Activated naive CD8-positive, alpha-beta T cell treated with anti-CD3 and anti-CD28 coated beads for 36 hours (primary cell): ENCODE measurements around the gene ASF1A. TPM values are rescaled to one million over a fixed set of nuclear protein-coding genes. Genes with fewer than 3 reads are reported as not detected.

Source experiments
- DNase-seq: peaks from one replicate; pipeline ENCODE4 v3.0.0; 2021
- H3K27ac Mint-ChIP-seq: one replicate; pipeline ENCODE4 v1.8.0; 2022; ENCODE audit warnings: mild to moderate bottlenecking, moderate library complexity, mixed read lengths
- H3K27me3 Mint-ChIP-seq: one replicate; pipeline ENCODE4 v1.8.0; 2022; ENCODE audit warnings: mild to moderate bottlenecking, mixed read lengths
- H3K36me3 Mint-ChIP-seq: one replicate; pipeline ENCODE4 v1.8.0; 2021; ENCODE audit warnings: mild to moderate bottlenecking, mixed read lengths
- H3K4me1 Mint-ChIP-seq: one replicate; pipeline ENCODE4 v1.8.0; 2021; ENCODE audit warnings: mixed read lengths
- H3K4me3 Mint-ChIP-seq: one replicate; pipeline ENCODE4 v1.8.0; 2022; ENCODE audit warnings: mild to moderate bottlenecking, moderate library complexity, mixed read lengths
- H3K9me3 Mint-ChIP-seq: one replicate; pipeline ENCODE4 v1.8.0; 2022; ENCODE audit warnings: mixed read lengths
- total RNA-seq, 2 experiments: library from RNA; stranded (reverse); gene quantifications; one replicate each; pipeline ENCODE4 v1.2.3, GENCODE V29; 2021

ASF1A gene
- total RNA-seq, 2 experiments from 2014 or later, result 39.9 to 42.7 TPM

- H3K36me3 Mint-ChIP-seq, result peaks cover 33% of the 10 kb centered on the region
- H3K4me1 Mint-ChIP-seq, result peaks cover 51% of the 10 kb centered on the region
- H3K9me3 Mint-ChIP-seq, result no peaks in the 10 kb centered on the region
- H3K27ac Mint-ChIP-seq, result peak overlapping the region; percentile 99
- peak; percentile 71 for DNase-seq
- H3K27me3 Mint-ChIP-seq, result no peaks in the 10 kb centered on the region
- peak overlapping the region; percentile 95 for H3K4me3 Mint-ChIP-seq
Measured at GRCh38 chr6:118894425-118895260, 691 bp downstream of the ASF1A start.

GRCh38 chr6:118895261-118895560 lies 1.3 kb downstream of the ASF1A start:
- peak overlapping the region; percentile 91 for H3K27ac Mint-ChIP-seq
- peak overlapping the region; percentile 95 for H3K4me3 Mint-ChIP-seq
- H3K36me3 Mint-ChIP-seq, result peaks cover 37% of the 10 kb centered on the region
- H3K27me3 Mint-ChIP-seq, result no peaks in the 10 kb centered on the region
- peaks cover 53% of the 10 kb centered on the region for H3K4me1 Mint-ChIP-seq
- H3K9me3 Mint-ChIP-seq, result no peaks in the 10 kb centered on the region
- no peak for DNase-seq

GRCh38 chr6:118895859-118896258 lies 1.9 kb downstream of the ASF1A start:
- Mint-ChIP-seq H3K4me3 (peak overlapping the region; percentile 75), H3K9me3 (no peaks in the 10 kb centered on the region), H3K27me3 (no peaks in the 10 kb centered on the region), H3K4me1 (peaks cover 56% of the 10 kb centered on the region), H3K27ac (peak overlapping the region; percentile 86), H3K36me3 (peaks cover 43% of the 10 kb centered on the region)
- no peak for DNase-seq

DNA sequence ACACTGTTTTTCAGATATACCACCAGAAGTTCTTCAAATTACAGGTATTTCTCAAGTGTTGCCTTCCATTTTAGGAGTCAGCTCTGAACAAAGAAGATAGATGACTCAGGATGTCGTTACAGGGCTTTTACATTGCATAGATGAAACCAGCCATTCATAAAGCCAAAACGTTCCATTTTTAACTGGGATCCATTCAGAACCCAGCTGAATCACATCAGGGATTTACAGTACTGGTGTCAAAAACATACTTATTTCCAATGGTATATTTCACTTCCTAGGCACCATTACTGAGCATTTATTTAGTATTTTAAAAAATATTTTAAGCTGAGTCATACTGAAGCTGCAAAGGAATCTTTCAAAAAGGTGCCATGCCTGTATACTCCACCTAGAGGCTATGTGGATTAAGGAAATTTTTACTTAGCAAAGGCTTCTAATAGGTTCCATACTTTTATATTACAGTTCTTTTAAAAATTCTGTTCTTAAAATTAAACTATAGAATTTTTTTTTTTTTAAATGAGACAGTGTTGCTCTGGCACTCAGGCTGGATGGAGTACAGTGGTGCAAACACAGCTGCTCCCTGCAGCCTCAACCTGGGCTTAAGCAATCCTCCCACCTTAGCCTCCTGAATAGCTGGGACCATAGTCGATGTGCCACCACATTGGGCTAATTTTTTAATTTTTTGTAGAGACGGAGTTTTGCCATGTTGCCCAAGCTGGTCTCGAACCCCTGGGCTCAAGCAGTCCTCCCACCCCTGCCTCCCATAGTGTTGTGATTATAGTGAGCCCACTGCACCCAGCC lies 2.6 kb downstream of the ASF1A start:
- Mint-ChIP-seq H3K27me3 (no peaks in the 10 kb centered on the region), H3K27ac (peak overlapping the region; percentile 86), H3K36me3 (peaks cover 43% of the 10 kb centered on the region), H3K4me3 (peak overlapping the region; percentile 75), H3K4me1 (peaks cover 56% of the 10 kb centered on the region), H3K9me3 (no peaks in the 10 kb centered on the region)
- no peak for DNase-seq

DNA sequence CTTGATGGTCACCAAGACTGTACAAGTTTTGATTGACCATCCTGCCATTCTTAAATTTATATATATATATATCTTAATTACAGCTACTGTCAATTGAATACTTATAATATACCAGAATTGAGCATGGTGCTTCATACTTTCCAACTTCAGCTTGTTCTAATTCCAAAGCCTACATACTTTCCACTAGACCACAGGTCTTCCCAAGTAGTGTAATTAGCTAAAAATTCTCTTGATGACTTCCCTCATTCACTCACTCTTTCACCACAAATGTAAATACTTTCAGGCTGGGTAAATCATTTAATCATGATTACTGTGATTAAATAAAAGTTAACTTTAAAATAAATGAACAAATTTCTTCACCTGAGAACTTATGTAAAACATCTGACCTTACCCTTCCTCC lies 3.4 kb downstream of the ASF1A start:
- no peaks in the 10 kb centered on the region for H3K27me3 Mint-ChIP-seq
- H3K36me3 Mint-ChIP-seq, result peaks cover 44% of the 10 kb centered on the region
- H3K4me1 Mint-ChIP-seq, result peaks cover 54% of the 10 kb centered on the region
- DNase-seq, result no peak
- peak overlapping the region; percentile 42 for H3K4me3 Mint-ChIP-seq
- peak overlapping the region; percentile 70 for H3K27ac Mint-ChIP-seq
- no peaks in the 10 kb centered on the region for H3K9me3 Mint-ChIP-seq

DNA sequence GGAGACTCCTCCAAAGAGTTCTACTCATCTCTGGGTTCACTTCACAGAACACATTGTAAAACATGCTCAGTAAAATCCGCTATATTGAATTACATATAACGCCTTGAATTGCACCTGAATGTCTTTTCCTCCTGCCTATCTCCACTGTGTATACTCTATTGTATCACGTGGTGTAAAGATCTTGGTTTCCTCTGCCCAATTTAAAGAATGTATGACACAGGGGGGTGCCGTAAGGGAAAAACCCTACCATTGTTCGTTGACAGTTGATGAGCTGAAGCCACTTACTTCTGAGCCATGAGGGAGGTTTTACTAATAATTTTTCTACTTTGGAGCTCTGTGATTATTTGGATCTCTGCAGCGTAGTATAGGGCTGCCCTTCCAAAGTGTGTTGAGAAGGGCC lies 6.0 kb downstream of the ASF1A start:
- DNase-seq, result peak; percentile 23
- Mint-ChIP-seq H3K9me3 (no peaks in the 10 kb centered on the region), H3K27ac (peak overlapping the region; percentile 77), H3K4me3 (peak overlapping the region; percentile 19), H3K36me3 (peaks cover 51% of the 10 kb centered on the region), H3K4me1 (peaks cover 72% of the 10 kb centered on the region), H3K27me3 (no peaks in the 10 kb centered on the region)

- H3K27ac Mint-ChIP-seq, result peak overlapping the region; percentile 13
- H3K36me3 Mint-ChIP-seq, result peaks cover 66% of the 10 kb centered on the region
- no peaks in the 10 kb centered on the region for H3K9me3 Mint-ChIP-seq
- DNase-seq, result no peak
- H3K4me1 Mint-ChIP-seq, result peaks cover 85% of the 10 kb centered on the region
- H3K27me3 Mint-ChIP-seq, result no peaks in the 10 kb centered on the region
- no peak overlapping the region for H3K4me3 Mint-ChIP-seq
Measured at GRCh38 chr6:118902726-118903125, 8.8 kb downstream of the ASF1A start.

- H3K9me3 Mint-ChIP-seq, result no peaks in the 10 kb centered on the region
- H3K4me3 Mint-ChIP-seq, result no peak overlapping the region
- no peak for DNase-seq
- peak overlapping the region; percentile 13 for H3K27ac Mint-ChIP-seq
- no peaks in the 10 kb centered on the region for H3K27me3 Mint-ChIP-seq
- H3K36me3 Mint-ChIP-seq, result peaks cover 64% of the 10 kb centered on the region
- peaks cover 85% of the 10 kb centered on the region for H3K4me1 Mint-ChIP-seq
Measured at GRCh38 chr6:118903138-118903537, 9.2 kb downstream of the ASF1A start.

DNA sequence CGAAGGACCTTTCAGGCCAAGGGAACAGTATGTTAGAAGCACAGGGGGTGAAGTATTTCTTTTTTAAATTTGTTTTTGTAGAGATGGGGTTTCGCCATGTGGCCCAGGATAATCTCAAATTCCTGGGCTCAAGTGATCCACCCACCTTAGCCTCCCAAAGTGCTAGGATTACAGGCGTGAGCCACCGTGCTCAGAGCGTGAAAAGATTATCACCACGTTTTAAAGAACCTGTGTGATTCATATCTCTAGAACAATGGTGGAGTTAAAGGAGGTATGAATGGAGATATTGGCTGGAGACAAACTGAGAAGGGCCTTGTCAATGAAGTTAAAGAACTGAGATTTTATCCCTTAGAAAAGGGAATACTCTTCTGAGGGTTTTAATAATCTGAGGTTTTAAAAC lies 9.7 kb downstream of the ASF1A start:
- H3K27me3 Mint-ChIP-seq, result no peaks in the 10 kb centered on the region
- peaks cover 63% of the 10 kb centered on the region for H3K36me3 Mint-ChIP-seq

GRCh38 chr6:118905084-118905483 lies 11.1 kb downstream of the ASF1A start:
- no peaks in the 10 kb centered on the region for H3K27me3 Mint-ChIP-seq
- H3K4me1 Mint-ChIP-seq, result peaks cover 70% of the 10 kb centered on the region
- H3K9me3 Mint-ChIP-seq, result no peaks in the 10 kb centered on the region
- peaks cover 60% of the 10 kb centered on the region for H3K36me3 Mint-ChIP-seq
- no peak overlapping the region for H3K4me3 Mint-ChIP-seq
- no peak for DNase-seq
- H3K27ac Mint-ChIP-seq, result no peak overlapping the region

More for the DNA sequence above, 9.7 kb downstream of the ASF1A start:
- DNase-seq, result no peak
- Mint-ChIP-seq H3K4me1 (peaks cover 83% of the 10 kb centered on the region), H3K4me3 (no peak overlapping the region), H3K27ac (no peak overlapping the region), H3K9me3 (no peaks in the 10 kb centered on the region)

DNA sequence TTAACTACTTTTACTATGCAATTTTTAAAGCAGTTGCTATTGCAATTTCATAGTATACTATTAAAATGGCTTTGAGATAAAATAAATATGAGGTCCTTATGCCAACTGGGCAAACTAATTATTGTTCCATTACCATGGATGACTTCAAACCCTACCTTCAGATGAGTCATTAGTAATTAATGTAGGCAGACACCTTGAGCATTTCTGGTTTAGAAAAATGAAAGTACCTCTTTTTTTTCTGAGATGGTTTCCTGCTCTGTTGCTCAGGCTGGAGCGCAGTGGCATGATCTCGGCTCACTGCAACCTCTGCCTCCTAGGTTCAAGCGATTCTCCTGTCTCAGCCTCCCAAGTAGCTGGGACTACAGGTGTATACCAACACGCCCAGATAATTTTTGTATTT lies 11.9 kb downstream of the ASF1A start:
- H3K27ac Mint-ChIP-seq, result peak overlapping the region; percentile 82
- H3K9me3 Mint-ChIP-seq, result no peaks in the 10 kb centered on the region
- peak overlapping the region; percentile 5 for H3K4me3 Mint-ChIP-seq
- H3K36me3 Mint-ChIP-seq, result peaks cover 59% of the 10 kb centered on the region
- H3K27me3 Mint-ChIP-seq, result no peaks in the 10 kb centered on the region
- peaks cover 64% of the 10 kb centered on the region for H3K4me1 Mint-ChIP-seq
- no peak for DNase-seq

DNA sequence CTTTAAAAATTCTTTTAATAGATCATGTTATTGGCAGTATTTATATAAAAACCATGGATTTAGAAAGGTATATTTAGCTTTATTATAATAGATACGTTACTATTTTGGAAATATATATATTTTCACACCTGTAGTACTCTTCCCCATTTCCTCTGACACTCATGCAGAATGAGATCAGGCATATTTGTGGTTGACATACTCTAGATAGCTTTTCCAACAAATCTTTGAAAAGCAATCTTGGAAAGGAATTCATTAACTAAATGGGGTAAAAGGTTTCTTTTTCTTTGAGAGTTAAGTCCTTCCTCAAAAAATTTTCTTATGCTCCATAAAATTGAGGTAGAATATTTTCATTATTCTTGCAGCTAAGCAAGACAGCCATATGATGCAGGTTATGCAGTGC lies 14.5 kb downstream of the ASF1A start:
- Mint-ChIP-seq H3K36me3 (peaks cover 57% of the 10 kb centered on the region), H3K27me3 (no peaks in the 10 kb centered on the region), H3K9me3 (no peaks in the 10 kb centered on the region)

GRCh38 chr6:118912646-118913045 lies 18.7 kb downstream of the ASF1A start:
- peaks cover 7% of the 10 kb centered on the region for H3K4me1 Mint-ChIP-seq
- H3K36me3 Mint-ChIP-seq, result peaks cover 45% of the 10 kb centered on the region
- no peaks in the 10 kb centered on the region for H3K27me3 Mint-ChIP-seq
- no peaks in the 10 kb centered on the region for H3K9me3 Mint-ChIP-seq
- H3K27ac Mint-ChIP-seq, result no peak overlapping the region
- no peak for DNase-seq
- H3K4me3 Mint-ChIP-seq, result no peak overlapping the region

More for the DNA sequence above, 14.5 kb downstream of the ASF1A start:
- no peak for DNase-seq
- Mint-ChIP-seq H3K4me1 (peaks cover 42% of the 10 kb centered on the region), H3K27ac (no peak overlapping the region), H3K4me3 (no peak overlapping the region)

DNA sequence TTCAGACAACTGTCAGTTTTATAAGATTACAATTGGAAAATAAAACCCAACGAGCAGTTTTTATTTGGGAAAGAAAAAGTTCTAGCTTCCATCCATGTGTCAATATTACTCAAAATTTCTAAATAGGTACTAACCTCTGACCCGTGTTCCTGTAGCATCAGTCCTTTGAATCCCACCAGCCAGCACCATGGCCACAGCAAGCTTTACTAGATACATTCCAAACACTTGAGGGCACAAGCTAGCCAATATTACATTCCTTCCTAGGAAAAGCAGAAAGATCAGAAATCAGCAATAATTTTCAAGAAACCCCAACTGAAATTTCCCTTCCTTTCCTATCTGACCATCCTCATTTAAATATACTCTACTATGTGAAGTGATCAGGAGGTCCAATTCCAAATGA lies 19.2 kb downstream of the ASF1A start:
- H3K4me3 Mint-ChIP-seq, result no peak overlapping the region
- peaks cover 45% of the 10 kb centered on the region for H3K36me3 Mint-ChIP-seq
- H3K27me3 Mint-ChIP-seq, result no peaks in the 10 kb centered on the region
- H3K27ac Mint-ChIP-seq, result no peak overlapping the region
- H3K4me1 Mint-ChIP-seq, result peaks cover 3% of the 10 kb centered on the region
- DNase-seq, result no peak
- no peaks in the 10 kb centered on the region for H3K9me3 Mint-ChIP-seq

- Mint-ChIP-seq H3K9me3 (no peaks in the 10 kb centered on the region), H3K27ac (no peak overlapping the region), H3K4me1 (peaks cover 3% of the 10 kb centered on the region), H3K4me3 (no peak overlapping the region), H3K27me3 (no peaks in the 10 kb centered on the region), H3K36me3 (peaks cover 41% of the 10 kb centered on the region)
- no peak for DNase-seq
Measured at GRCh38 chr6:118914598-118914997, 20.6 kb downstream of the ASF1A start.
